ENCODE measurements around the gene ERG.

GRCh38 chr21:38342739-38343138, 155.5 kb downstream of the ERG start:
- TF ChIP-seq CTCF (conservative IDR thresholded peaks at IDR 0.05; ENCODE audit: low read length): no peak
- TF ChIP-seq EZH2phosphoT487 (IDR thresholded peaks at IDR 0.05; ENCODE audit: borderline replicate concordance): no peak
